UCSD-AML1 (cell line): ENCODE results near the gene OR52N5.
A peak's percentile ranks its signal among the peaks of the same experiment; 100 is the strongest.

ENCODE experiments used
- DNase-seq: peaks from one replicate; lab custom pipeline; 2025; ENCODE audit not compliant: unreplicated experiment; lab: John Stamatoyannopoulos, UW

Gene OR52N5

GRCh38 chr11:5783255-5783654, at the start of gene OR52N5:
TSS of gene OR52N5 (minus strand) at chr11:5783355. CDS start at chr11:5778634, 4,721 bp downstream.
- no peak for DNase-seq

GRCh38 chr11:5831196-5831829, 48.2 kb upstream of the OR52N5 start:
- DNase-seq: no peak

- DNase-seq: no peak
Measured at GRCh38 chr11:5818245-5818886, 35.2 kb upstream of the OR52N5 start.

GRCh38 chr11:5815534-5815933, 32.4 kb upstream of the OR52N5 start:
- no peak for DNase-seq

GRCh38 chr11:5809905-5810795, 27.0 kb upstream of the OR52N5 start:
- no peak for DNase-seq

GRCh38 chr11:5809122-5809519, 26.0 kb upstream of the OR52N5 start:
- DNase-seq: peak; percentile 68

GRCh38 chr11:5808500-5809121, 25.5 kb upstream of the OR52N5 start, which contains the start of gene OR52N2:
TSS of gene OR52N2 (plus strand) at chr11:5808924. CDS start at chr11:5820336, 11,412 bp downstream.
- DNase-seq: peak; percentile 81

GRCh38 chr11:5807580-5807979, 24.4 kb upstream of the OR52N5 start:
- DNase-seq: peak; percentile 64

GRCh38 chr11:5803982-5804381, 20.8 kb upstream of the OR52N5 start:
- no peak for DNase-seq

GRCh38 chr11:5796541-5796940, 13.4 kb upstream of the OR52N5 start:
- DNase-seq: no peak

GRCh38 chr11:5791165-5791564, 8.0 kb upstream of the OR52N5 start, which contains the start of gene OR52N1:
TSS of gene OR52N1 (minus strand) at chr11:5791265. CDS start at chr11:5788816, 2,449 bp downstream.
- DNase-seq: no peak

- no peak for DNase-seq
Measured at GRCh38 chr11:5767056-5767455, 16.1 kb downstream of the OR52N5 start.

- DNase-seq: no peak
Measured at GRCh38 chr11:5753943-5754342, 29.2 kb downstream of the OR52N5 start, which contains the start of gene OR52N4. TSS of gene OR52N4 (plus strand) at chr11:5754243. CDS start at chr11:5754741, 498 bp downstream.

GRCh38 chr11:5749836-5750235, 33.3 kb downstream of the OR52N5 start:
- DNase-seq: no peak

GRCh38 chr11:5746614-5747013, 36.5 kb downstream of the OR52N5 start:
- DNase-seq: no peak

- no peak for DNase-seq
Measured at GRCh38 chr11:5738431-5738830, 44.7 kb downstream of the OR52N5 start.

GRCh38 chr11:5737670-5738392, 45.3 kb downstream of the OR52N5 start:
- no peak for DNase-seq

GRCh38 chr11:5737091-5737490, 46.1 kb downstream of the OR52N5 start:
- no peak for DNase-seq

GRCh38 chr11:5736396-5736795, 46.8 kb downstream of the OR52N5 start, which contains the start of gene OR56B1:
TSS of gene OR56B1 (plus strand) at chr11:5736448. CDS start at chr11:5736517, 69 bp downstream.
- DNase-seq: no peak

GRCh38 chr11:5727691-5728090, 55.5 kb downstream of the OR52N5 start:
- DNase-seq: no peak
